ENCODE data around the gene EN1. TPM values are rescaled to one million over a fixed set of nuclear protein-coding genes. Genes with fewer than 3 reads are reported as not detected.

Gene EN1
- polyA plus RNA-seq, 3 donors, result not detected

DNA sequence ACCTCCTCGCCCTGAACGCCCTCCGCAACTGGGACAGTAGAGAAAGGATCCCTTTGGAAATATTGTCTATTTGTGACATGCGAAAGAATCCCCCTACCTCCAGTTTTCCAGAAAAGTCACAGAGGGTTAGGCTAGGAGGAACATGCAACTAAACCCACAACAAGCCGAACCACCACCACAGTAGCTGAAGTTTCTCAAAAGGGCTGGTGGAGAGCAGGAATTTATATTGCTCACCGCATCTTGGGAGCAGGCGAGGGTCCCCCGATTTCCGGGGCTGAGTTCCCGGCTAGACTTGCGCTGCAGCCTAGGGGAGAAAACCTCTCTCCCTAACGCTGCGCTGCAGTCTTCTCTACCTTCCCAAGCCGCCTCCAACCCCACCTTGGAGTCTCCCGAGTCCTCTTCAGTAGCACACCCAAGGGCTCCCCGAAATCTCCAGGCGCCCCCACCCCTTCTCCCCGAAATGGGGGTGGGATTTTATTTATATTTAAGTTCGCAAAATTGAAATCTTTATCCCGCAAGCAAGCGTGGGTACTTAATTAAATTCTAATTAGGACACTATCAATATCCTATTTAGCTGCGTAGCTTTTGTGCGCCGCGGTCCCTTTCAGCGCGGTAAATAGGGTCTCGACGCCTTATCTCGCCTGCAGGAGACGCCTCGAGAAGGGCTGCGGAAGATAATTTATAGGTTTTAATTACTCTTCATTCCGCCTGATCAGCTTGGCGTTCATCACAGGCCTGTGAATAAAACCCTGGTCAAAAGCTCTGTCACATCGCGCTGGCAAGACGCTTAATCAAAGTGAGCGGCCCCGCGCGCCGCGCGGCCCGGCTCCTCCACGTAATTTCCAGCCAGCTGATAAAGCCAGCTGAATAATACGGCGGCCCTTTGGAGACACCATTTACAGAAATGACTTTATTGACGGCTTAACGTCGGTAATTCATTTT is 2.0 kb upstream of the EN1 start:
- intact Hi-C loops (cut with micrococcal nuclease), result loop anchor here in 1 of 2 donors (10.0 kb wide), 1 partner anchor 805 kb away; no protein-coding TSS in a partner anchor
- no peak for DNase-seq
- Mint-ChIP-seq H3K36me3 (peaks cover 2 to 10% of the 10 kb centered on the region in 2 donors), H3K4me1 (peaks cover 31% of the 10 kb centered on the region), H3K27ac (no peak overlapping the region), H3K9me3 (peaks cover 0 to 33% (median 23%) of the 10 kb centered on the region in 7 donors), H3K27me3 (ENCODE audit: low read depth in 3 of 3) (peaks cover 93 to 95% (median 94%) of the 10 kb centered on the region in 3 donors), H3K4me3 (peak overlapping the region in 1 of 2 donors; percentile 86)
- H3K27ac ChIP-seq (ENCODE audit: low read depth in 1 of 2, low read length in 2 of 2), result no peak overlapping the region
- no peak overlapping the region for H3K4me2 ChIP-seq (replicated peaks; ENCODE audit: extremely low read depth, low read length, poor library complexity, severe bottlenecking)
- H3K9ac ChIP-seq (ENCODE audit: insufficient read depth, low read length, poor library complexity, severe bottlenecking), result no peak overlapping the region
- H3K27me3 ChIP-seq (ENCODE audit: control insufficient read depth in 2 of 2, insufficient read depth in 2 of 2, low read length in 2 of 2), result peaks cover 68 to 95% of the 10 kb centered on the region in 2 donors
- no peaks in the 10 kb centered on the region for H3K79me2 ChIP-seq (ENCODE audit: insufficient read depth, low read length)
- TF ChIP-seq, protein P1, sequence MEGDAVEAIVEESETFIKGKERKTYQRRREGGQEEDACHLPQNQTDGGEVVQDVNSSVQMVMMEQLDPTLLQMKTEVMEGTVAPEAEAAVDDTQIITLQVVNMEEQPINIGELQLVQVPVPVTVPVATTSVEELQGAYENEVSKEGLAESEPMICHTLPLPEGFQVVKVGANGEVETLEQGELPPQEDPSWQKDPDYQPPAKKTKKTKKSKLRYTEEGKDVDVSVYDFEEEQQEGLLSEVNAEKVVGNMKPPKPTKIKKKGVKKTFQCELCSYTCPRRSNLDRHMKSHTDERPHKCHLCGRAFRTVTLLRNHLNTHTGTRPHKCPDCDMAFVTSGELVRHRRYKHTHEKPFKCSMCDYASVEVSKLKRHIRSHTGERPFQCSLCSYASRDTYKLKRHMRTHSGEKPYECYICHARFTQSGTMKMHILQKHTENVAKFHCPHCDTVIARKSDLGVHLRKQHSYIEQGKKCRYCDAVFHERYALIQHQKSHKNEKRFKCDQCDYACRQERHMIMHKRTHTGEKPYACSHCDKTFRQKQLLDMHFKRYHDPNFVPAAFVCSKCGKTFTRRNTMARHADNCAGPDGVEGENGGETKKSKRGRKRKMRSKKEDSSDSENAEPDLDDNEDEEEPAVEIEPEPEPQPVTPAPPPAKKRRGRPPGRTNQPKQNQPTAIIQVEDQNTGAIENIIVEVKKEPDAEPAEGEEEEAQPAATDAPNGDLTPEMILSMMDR (IDR thresholded peaks at IDR 0.05), result no peak
- H3K4me1 ChIP-seq (ENCODE audit: control insufficient read depth in 1 of 2, insufficient read depth in 2 of 2, low read length in 2 of 2), result peaks cover 4 to 6% of the 10 kb centered on the region in 2 donors
- WGBS (ENCODE audit: insufficient coverage), result 4% methylated on average over 22 of the region's 52 CpGs
- no peaks in the 10 kb centered on the region for H3K36me3 ChIP-seq (replicated peaks in 1 of 2; ENCODE audit: control insufficient read depth in 1 of 2, insufficient read depth in 2 of 2, low read length in 2 of 2)
- H3K4me3 ChIP-seq (replicated peaks in 1 of 3; ENCODE audit: low read depth in 2 of 3, low read length in 3 of 3), result no peak overlapping the region
- no peaks in the 10 kb centered on the region for H4K20me1 ChIP-seq (ENCODE audit: insufficient read depth, low read length)
- no peak overlapping the region for H2AFZ ChIP-seq (ENCODE audit: insufficient read depth, low read depth, low read length, poor library complexity, severe bottlenecking)
- H3K9me3 ChIP-seq (replicated peaks in 1 of 2; ENCODE audit: control insufficient read depth in 1 of 2, insufficient read depth in 1 of 2, low read length in 2 of 2), result peaks cover 4 to 53% of the 10 kb centered on the region in 2 donors

DNA sequence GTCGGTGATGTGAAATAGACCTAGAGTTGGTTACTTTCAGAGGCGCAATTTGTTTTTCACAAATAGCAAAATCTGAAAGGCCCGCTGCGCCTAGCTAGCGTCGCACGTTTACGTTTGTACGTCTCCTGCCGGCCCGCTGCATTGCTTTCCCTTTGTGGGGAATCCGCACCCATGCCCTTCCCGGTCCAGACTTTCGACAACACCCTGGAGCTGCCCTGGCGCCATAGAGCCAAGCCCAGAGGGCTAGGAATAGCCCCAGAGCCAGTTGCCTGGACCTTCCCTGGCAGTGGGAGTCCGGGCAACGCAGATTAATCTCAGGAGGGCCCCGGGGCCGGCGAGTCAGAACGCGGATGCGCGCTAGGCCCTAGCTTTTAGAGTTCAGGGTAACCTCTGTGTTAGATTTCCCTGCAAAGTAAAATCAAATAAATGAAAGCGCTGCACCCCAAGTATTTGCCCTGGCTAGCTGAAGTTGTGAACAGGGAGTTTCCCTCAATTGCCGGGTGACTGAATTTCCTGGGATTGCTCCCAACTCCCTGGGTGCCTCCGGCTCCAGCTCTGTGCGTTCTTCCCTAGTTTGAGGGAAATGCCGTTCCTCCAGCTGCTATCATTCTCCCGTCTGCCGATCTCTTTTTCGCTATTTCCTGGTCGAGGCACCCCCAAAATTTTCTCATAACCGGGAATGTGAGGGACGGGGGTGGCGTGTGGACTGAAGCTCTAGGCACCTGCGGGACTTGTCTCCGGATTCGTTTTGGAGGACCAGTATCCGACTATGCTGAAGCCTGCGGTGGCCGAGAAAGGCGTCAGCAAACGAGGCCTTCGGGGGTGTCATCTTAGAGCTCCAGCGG is 1.2 kb upstream of the EN1 start:
- Histone ChIP-seq H3K4me2 (replicated peaks; ENCODE audit: extremely low read depth, low read length, poor library complexity, severe bottlenecking) (no peak overlapping the region), H2AFZ (ENCODE audit: insufficient read depth, low read depth, low read length, poor library complexity, severe bottlenecking) (no peak overlapping the region), H3K27me3 (ENCODE audit: control insufficient read depth in 2 of 2, insufficient read depth in 2 of 2, low read length in 2 of 2) (peaks cover 75 to 95% of the 10 kb centered on the region in 2 donors), H4K20me1 (ENCODE audit: insufficient read depth, low read length) (no peaks in the 10 kb centered on the region), H3K27ac (ENCODE audit: low read depth in 1 of 2, low read length in 2 of 2) (no peak overlapping the region), H3K36me3 (replicated peaks in 1 of 2; ENCODE audit: control insufficient read depth in 1 of 2, insufficient read depth in 2 of 2, low read length in 2 of 2) (no peaks in the 10 kb centered on the region), H3K4me3 (replicated peaks in 1 of 3; ENCODE audit: low read depth in 2 of 3, low read length in 3 of 3) (no peak overlapping the region), H3K79me2 (ENCODE audit: insufficient read depth, low read length) (no peaks in the 10 kb centered on the region), H3K4me1 (ENCODE audit: control insufficient read depth in 1 of 2, insufficient read depth in 2 of 2, low read length in 2 of 2) (peaks cover 4 to 6% of the 10 kb centered on the region in 2 donors), H3K9ac (ENCODE audit: insufficient read depth, low read length, poor library complexity, severe bottlenecking) (no peak overlapping the region), H3K9me3 (replicated peaks in 1 of 2; ENCODE audit: control insufficient read depth in 1 of 2, insufficient read depth in 1 of 2, low read length in 2 of 2) (peaks cover 4 to 55% of the 10 kb centered on the region in 2 donors)
- WGBS (ENCODE audit: insufficient coverage), result 3% methylated on average over 44 of the region's 46 CpGs
- Mint-ChIP-seq H3K27me3 (ENCODE audit: low read depth in 3 of 3) (peaks cover 92 to 95% (median 94%) of the 10 kb centered on the region in 3 donors), H3K9me3 (peaks cover 0 to 37% (median 18%) of the 10 kb centered on the region in 7 donors), H3K36me3 (peaks cover 2 to 8% of the 10 kb centered on the region in 2 donors), H3K27ac (no peak overlapping the region), H3K4me1 (peaks cover 29% of the 10 kb centered on the region), H3K4me3 (peak overlapping the region in 1 of 2 donors; percentile 77)
- DNase-seq, result no peak
- TF ChIP-seq, protein P1 (IDR thresholded peaks at IDR 0.05), result no peak
- intact Hi-C loops (cut with micrococcal nuclease), result no loop called here

Measured in CD14-positive monocyte (primary cell).